B cell (primary cell): ENCODE measurements around the gene ADCY3.

Source experiments
- EZH2 ChIP-seq: IDR thresholded peaks from 2 replicates; pipeline ENCODE4 v1.6.1; 2012; ENCODE audit warnings: borderline replicate concordance, low read depth, mild to moderate bottlenecking, moderate library complexity, low read length; ENCODE audit not compliant: insufficient read depth, poor library complexity, severe bottlenecking
- TF ChIP-seq, protein P1 (sequence below): fragments of 200-600 bp; IDR thresholded peaks from one replicate; pipeline ENCODE4 v1.8.0; 2022; ENCODE audit warnings: antibody characterized with exemption, mild to moderate bottlenecking

DNA sequence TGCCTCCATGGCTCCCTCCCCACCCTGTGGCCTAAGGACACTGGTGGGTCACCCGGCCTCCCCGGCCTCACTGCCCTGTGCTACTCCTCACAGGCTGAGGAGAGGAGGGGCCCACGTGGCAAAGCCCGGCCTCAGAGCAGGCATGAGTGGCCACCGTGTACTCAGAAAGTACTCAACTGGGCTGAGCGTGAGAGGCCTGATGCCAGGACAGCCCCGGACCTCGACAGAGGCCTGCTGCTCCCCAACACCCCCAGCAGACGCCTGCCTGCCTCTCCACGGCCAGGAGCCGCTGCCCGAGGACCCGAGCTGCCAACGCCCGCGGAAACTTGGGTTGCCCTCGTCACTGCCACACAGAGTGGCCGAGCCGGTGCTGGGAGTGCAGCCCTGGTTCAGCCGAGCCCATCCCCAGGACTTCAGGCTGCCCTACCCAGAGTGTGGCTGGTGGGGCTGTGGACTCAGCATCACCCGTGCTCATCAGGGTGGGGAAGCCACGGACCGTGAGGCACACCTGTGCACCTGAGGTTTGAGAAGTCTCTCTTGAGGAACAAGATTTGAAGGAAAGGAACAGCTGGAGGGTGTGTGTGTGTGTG lies 67.5 kb downstream of the ADCY3 start:
- TF ChIP-seq, protein P1, sequence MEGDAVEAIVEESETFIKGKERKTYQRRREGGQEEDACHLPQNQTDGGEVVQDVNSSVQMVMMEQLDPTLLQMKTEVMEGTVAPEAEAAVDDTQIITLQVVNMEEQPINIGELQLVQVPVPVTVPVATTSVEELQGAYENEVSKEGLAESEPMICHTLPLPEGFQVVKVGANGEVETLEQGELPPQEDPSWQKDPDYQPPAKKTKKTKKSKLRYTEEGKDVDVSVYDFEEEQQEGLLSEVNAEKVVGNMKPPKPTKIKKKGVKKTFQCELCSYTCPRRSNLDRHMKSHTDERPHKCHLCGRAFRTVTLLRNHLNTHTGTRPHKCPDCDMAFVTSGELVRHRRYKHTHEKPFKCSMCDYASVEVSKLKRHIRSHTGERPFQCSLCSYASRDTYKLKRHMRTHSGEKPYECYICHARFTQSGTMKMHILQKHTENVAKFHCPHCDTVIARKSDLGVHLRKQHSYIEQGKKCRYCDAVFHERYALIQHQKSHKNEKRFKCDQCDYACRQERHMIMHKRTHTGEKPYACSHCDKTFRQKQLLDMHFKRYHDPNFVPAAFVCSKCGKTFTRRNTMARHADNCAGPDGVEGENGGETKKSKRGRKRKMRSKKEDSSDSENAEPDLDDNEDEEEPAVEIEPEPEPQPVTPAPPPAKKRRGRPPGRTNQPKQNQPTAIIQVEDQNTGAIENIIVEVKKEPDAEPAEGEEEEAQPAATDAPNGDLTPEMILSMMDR = no peak
- TF ChIP-seq EZH2 = no peak
